HL-60 (cell line): ENCODE data around the gene GNRHR.

Experiments used
- DNase-seq, 2 experiments: peaks; one replicate each; pipeline ENCODE4 v3.0.0-alpha.2; 2010 to 2020; ENCODE audit warnings: low read depth in 1 of 2, low spot score in 1 of 2
- H3K27ac ChIP-seq: fragments of 250-450 bp; sonication (Bioruptor Pico); replicated peaks from 2 replicates; pipeline ENCODE4 v1.5.1; 2020; ENCODE audit warnings: mild to moderate bottlenecking, moderate library complexity
- H3K27me3 ChIP-seq: fragments of 250-450 bp; sonication (Bioruptor Pico); 2 replicates; pipeline ENCODE4 v1.5.1; 2021; ENCODE audit warnings: mild to moderate bottlenecking, moderate library complexity; ENCODE audit not compliant: insufficient read depth, poor library complexity, severe bottlenecking
- H3K4me3 ChIP-seq: replicated peaks from 2 replicates; pipeline ENCODE4 v1.5.1; 2011; ENCODE audit warnings: mild to moderate bottlenecking, control low read depth, low read length; ENCODE audit not compliant: insufficient read depth
- GABPA ChIP-seq: IDR thresholded peaks from 2 replicates; pipeline ENCODE4 v1.6.1; 2012; ENCODE audit warnings: low read depth
- POLR2AphosphoS5 ChIP-seq: IDR thresholded peaks from 2 replicates; pipeline ENCODE4 v1.6.1; 2012; ENCODE audit warnings: low read depth
- REST ChIP-seq: IDR thresholded peaks from 2 replicates; pipeline ENCODE4 v1.6.1; 2012; ENCODE audit warnings: low read depth; ENCODE audit not compliant: insufficient replicate concordance
- SPI1 ChIP-seq: IDR thresholded peaks from 2 replicates; pipeline ENCODE4 v1.6.1; 2012; ENCODE audit warnings: low read depth, mild to moderate bottlenecking, borderline replicate concordance
- TF ChIP-seq, protein P1 (sequence below): IDR thresholded peaks from one replicate; pipeline ENCODE4 v1.5.1; 2011; ENCODE audit warnings: low read length, control low read depth, inconsistent platforms; ENCODE audit not compliant: insufficient read depth

Gene GNRHR

GRCh38 chr4:67725981-67726380 lies 28.2 kb downstream of the GNRHR start:
- Histone ChIP-seq H3K27me3 (no peaks in the 10 kb centered on the region), H3K27ac (no peak overlapping the region), H3K4me3 (no peak overlapping the region)
- no peak for DNase-seq
- TF ChIP-seq, protein P1, sequence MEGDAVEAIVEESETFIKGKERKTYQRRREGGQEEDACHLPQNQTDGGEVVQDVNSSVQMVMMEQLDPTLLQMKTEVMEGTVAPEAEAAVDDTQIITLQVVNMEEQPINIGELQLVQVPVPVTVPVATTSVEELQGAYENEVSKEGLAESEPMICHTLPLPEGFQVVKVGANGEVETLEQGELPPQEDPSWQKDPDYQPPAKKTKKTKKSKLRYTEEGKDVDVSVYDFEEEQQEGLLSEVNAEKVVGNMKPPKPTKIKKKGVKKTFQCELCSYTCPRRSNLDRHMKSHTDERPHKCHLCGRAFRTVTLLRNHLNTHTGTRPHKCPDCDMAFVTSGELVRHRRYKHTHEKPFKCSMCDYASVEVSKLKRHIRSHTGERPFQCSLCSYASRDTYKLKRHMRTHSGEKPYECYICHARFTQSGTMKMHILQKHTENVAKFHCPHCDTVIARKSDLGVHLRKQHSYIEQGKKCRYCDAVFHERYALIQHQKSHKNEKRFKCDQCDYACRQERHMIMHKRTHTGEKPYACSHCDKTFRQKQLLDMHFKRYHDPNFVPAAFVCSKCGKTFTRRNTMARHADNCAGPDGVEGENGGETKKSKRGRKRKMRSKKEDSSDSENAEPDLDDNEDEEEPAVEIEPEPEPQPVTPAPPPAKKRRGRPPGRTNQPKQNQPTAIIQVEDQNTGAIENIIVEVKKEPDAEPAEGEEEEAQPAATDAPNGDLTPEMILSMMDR: no peak
- TF ChIP-seq GABPA: no peak

- no peak for DNase-seq
- no peak overlapping the region for H3K4me3 ChIP-seq
- no peak overlapping the region for H3K27ac ChIP-seq
- TF ChIP-seq REST (no peak), SPI1 (no peak), GABPA (no peak), POLR2AphosphoS5 (no peak)
- TF ChIP-seq, protein P1: no peak
- no peaks in the 10 kb centered on the region for H3K27me3 ChIP-seq
Measured at GRCh38 chr4:67725132-67725531, 29.1 kb downstream of the GNRHR start.

GRCh38 chr4:67723949-67724348 lies 30.2 kb downstream of the GNRHR start:
- TF ChIP-seq REST (no peak), GABPA (no peak), SPI1 (no peak), POLR2AphosphoS5 (no peak)
- TF ChIP-seq, protein P1: no peak
- no peak for DNase-seq
- H3K27me3 ChIP-seq: no peaks in the 10 kb centered on the region
- H3K27ac ChIP-seq: no peak overlapping the region
- H3K4me3 ChIP-seq: no peak overlapping the region

GRCh38 chr4:67723341-67723740 lies 30.8 kb downstream of the GNRHR start:
- H3K27ac ChIP-seq: no peak overlapping the region
- no peak for DNase-seq
- TF ChIP-seq GABPA: no peak
- TF ChIP-seq REST: no peak
- no peak for TF ChIP-seq POLR2AphosphoS5
- no peak for TF ChIP-seq SPI1
- TF ChIP-seq, protein P1: no peak
- H3K4me3 ChIP-seq: no peak overlapping the region
- H3K27me3 ChIP-seq: no peaks in the 10 kb centered on the region
